Activated CD4-positive, alpha-beta memory T cell treated with anti-CD3 and anti-CD28 coated beads, Interleukin-2, amount 10 ng/mL, durations not matched to agents 7 days and 5 days (primary cell): ENCODE measurements around the gene RNASEL. TPM values are rescaled to one million over a fixed set of nuclear protein-coding genes. Genes with fewer than 3 reads are reported as not detected.
A peak's percentile ranks its signal among the peaks of the same experiment; 100 is the strongest.

Source experiments
- CTCF ChIA-PET: fragments of 350-600 bp; sonication (Branson Sonifier 250); formaldehyde crosslinking; loops from one replicate; lab custom pipeline; 2021; ENCODE audit warnings: antibody characterized with exemption, inconsistent platforms; lab: Charles Lee
- POLR2A ChIA-PET: fragments of 350-600 bp; sonication (Branson Sonifier 250); formaldehyde crosslinking; loops from one replicate; lab custom pipeline; 2021; ENCODE audit warnings: antibody characterized with exemption; lab: Charles Lee
- DNase-seq: peaks from one replicate; pipeline ENCODE4 v3.0.0-alpha.2; 2020
- H3K27ac Mint-ChIP-seq: one replicate; pipeline ENCODE4 v1.8.0; 2021; ENCODE audit warnings: mild to moderate bottlenecking, mixed read lengths
- H3K27me3 Mint-ChIP-seq: one replicate; pipeline ENCODE4 v1.8.0; 2021; ENCODE audit warnings: mixed read lengths
- H3K36me3 Mint-ChIP-seq: one replicate; pipeline ENCODE4 v1.8.0; 2021; ENCODE audit warnings: low read depth, mixed read lengths
- H3K4me1 Mint-ChIP-seq: one replicate; pipeline ENCODE4 v1.8.0; 2021; ENCODE audit warnings: mixed read lengths
- H3K4me3 Mint-ChIP-seq: one replicate; pipeline ENCODE4 v1.8.0; 2021; ENCODE audit warnings: mild to moderate bottlenecking, mixed read lengths
- H3K9me3 Mint-ChIP-seq: one replicate; pipeline ENCODE4 v1.8.0; 2021; ENCODE audit warnings: mixed read lengths
- total RNA-seq, 2 experiments: library from RNA; stranded (reverse); gene quantifications; one replicate each; pipeline ENCODE4 v1.2.3, GENCODE V29; 2021

The RNASEL gene
- total RNA-seq, 2 experiments from 2014 or later, result 8.4 to 8.8 TPM

- Mint-ChIP-seq H3K4me1 (peaks cover 45% of the 10 kb centered on the region), H3K9me3 (peaks cover 6% of the 10 kb centered on the region), H3K27ac (no peak overlapping the region), H3K36me3 (peaks cover 8% of the 10 kb centered on the region), H3K27me3 (peaks cover 63% of the 10 kb centered on the region), H3K4me3 (no peak overlapping the region)
- ChIA-PET POLR2A (interaction anchor here (1.3 to 4.3 kb wide), 4 partner anchors 8 to 28 kb away, joined by 3 to 79 read pairs (median 26); partner anchors contain the start of genes RGS16 and RNASEL), CTCF (interaction anchor here (0.7 to 4.7 kb wide), 8 partner anchors 12 to 167 kb away, joined by 3 to 38 read pairs (median 5); partner anchors contain the start of gene RGS16)
- DNase-seq, result no peak
Observed at GRCh38 chr1:182617014-182617429, 28.0 kb upstream of the RNASEL start.

GRCh38 chr1:182616130-182617013, 27.3 kb upstream of the RNASEL start:
- DNase-seq, result peak; percentile 91
- peak overlapping the region; percentile 66 for H3K4me3 Mint-ChIP-seq
- peak overlapping the region; percentile 79 for H3K27ac Mint-ChIP-seq
- peaks cover 8% of the 10 kb centered on the region for H3K36me3 Mint-ChIP-seq
- ChIA-PET POLR2A (interaction anchor here (0.7 to 4.3 kb wide), 8 partner anchors 9 to 224 kb away, joined by 3 to 79 read pairs (median 4); partner anchors contain the start of genes DHX9, RGS16 and RNASEL), CTCF (interaction anchor here (0.7 to 4.7 kb wide), 8 partner anchors 11 to 168 kb away, joined by 3 to 38 read pairs (median 5); partner anchors contain the start of gene RGS16)
- peaks cover 6% of the 10 kb centered on the region for H3K9me3 Mint-ChIP-seq
- peaks cover 70% of the 10 kb centered on the region for H3K27me3 Mint-ChIP-seq
- peaks cover 45% of the 10 kb centered on the region for H3K4me1 Mint-ChIP-seq

- DNase-seq, result peak; percentile 49
- ChIA-PET POLR2A (interaction anchor here (0.8 to 4.3 kb wide), 8 partner anchors 10 to 70 kb away, joined by 3 to 79 read pairs (median 4); partner anchors contain the start of genes RGS16 and RNASEL), CTCF (interaction anchor here (1.2 to 4.7 kb wide), 7 partner anchors 10 to 167 kb away, joined by 3 to 38 read pairs (median 8); partner anchors contain the start of gene RGS16)
- Mint-ChIP-seq H3K4me1 (peaks cover 45% of the 10 kb centered on the region), H3K27me3 (peaks cover 73% of the 10 kb centered on the region), H3K4me3 (peak overlapping the region; percentile 66), H3K36me3 (peaks cover 4% of the 10 kb centered on the region), H3K27ac (peak overlapping the region; percentile 79), H3K9me3 (peaks cover 2% of the 10 kb centered on the region)
Observed at GRCh38 chr1:182615468-182616129, 26.5 kb upstream of the RNASEL start.

GRCh38 chr1:182614796-182615454, 25.9 kb upstream of the RNASEL start:
- DNase-seq, result peak; percentile 52
- CTCF ChIA-PET, result interaction anchor here (0.8 to 4.7 kb wide), 7 partner anchors 10 to 174 kb away, joined by 3 to 38 read pairs (median 7); partner anchors contain the start of gene RGS16
- peaks cover 45% of the 10 kb centered on the region for H3K4me1 Mint-ChIP-seq
- peak overlapping the region; percentile 79 for H3K27ac Mint-ChIP-seq
- POLR2A ChIA-PET, result interaction anchor here (1.2 to 4.3 kb wide), 6 partner anchors 10 to 71 kb away, joined by 3 to 79 read pairs (median 8); partner anchors contain the start of gene RGS16
- peaks cover 3% of the 10 kb centered on the region for H3K36me3 Mint-ChIP-seq
- H3K27me3 Mint-ChIP-seq, result peaks cover 78% of the 10 kb centered on the region
- H3K9me3 Mint-ChIP-seq, result no peaks in the 10 kb centered on the region
- H3K4me3 Mint-ChIP-seq, result peak overlapping the region; percentile 66

- Mint-ChIP-seq H3K4me1 (peaks cover 36% of the 10 kb centered on the region), H3K36me3 (peaks cover 3% of the 10 kb centered on the region), H3K9me3 (no peaks in the 10 kb centered on the region), H3K27ac (no peak overlapping the region), H3K27me3 (peaks cover 77% of the 10 kb centered on the region), H3K4me3 (no peak overlapping the region)
- no peak for DNase-seq
- ChIA-PET CTCF (interaction anchor here (1.3 to 2.7 kb wide), 3 partner anchors 8 to 13 kb away, joined by 3 to 15 read pairs (median 4); no protein-coding TSS in a partner anchor), POLR2A (interaction anchor here (1.2 to 1.6 kb wide), 2 partner anchors 9 to 175 kb away, joined by 3 to 4 read pairs; no protein-coding TSS in a partner anchor)
Observed at GRCh38 chr1:182611787-182612186, 22.7 kb upstream of the RNASEL start.

GRCh38 chr1:182611326-182611725, 22.3 kb upstream of the RNASEL start:
- H3K9me3 Mint-ChIP-seq, result no peaks in the 10 kb centered on the region

GRCh38 chr1:182610606-182611194, 21.6 kb upstream of the RNASEL start:
- no peak for DNase-seq
- Mint-ChIP-seq H3K4me1 (peaks cover 25% of the 10 kb centered on the region), H3K36me3 (no peaks in the 10 kb centered on the region), H3K27ac (no peak overlapping the region), H3K27me3 (peaks cover 76% of the 10 kb centered on the region), H3K9me3 (no peaks in the 10 kb centered on the region), H3K4me3 (no peak overlapping the region)
- POLR2A ChIA-PET, result no interaction called here
- CTCF ChIA-PET, result no interaction called here

More at GRCh38 chr1:182611326-182611725, 22.3 kb upstream of the RNASEL start:
- POLR2A ChIA-PET, result interaction anchor here (1.2 kb wide), 1 partner anchor 175 kb away, joined by 3 read pairs; no protein-coding TSS in a partner anchor
- CTCF ChIA-PET, result interaction anchor here (1.3 to 2.7 kb wide), 3 partner anchors 8 to 12 kb away, joined by 3 to 15 read pairs (median 4); no protein-coding TSS in a partner anchor
- Mint-ChIP-seq H3K36me3 (peaks cover 3% of the 10 kb centered on the region), H3K27me3 (peaks cover 79% of the 10 kb centered on the region), H3K27ac (no peak overlapping the region), H3K4me3 (no peak overlapping the region), H3K4me1 (peaks cover 31% of the 10 kb centered on the region)
- no peak for DNase-seq

- H3K27ac Mint-ChIP-seq, result no peak overlapping the region
- H3K4me1 Mint-ChIP-seq, result peaks cover 12% of the 10 kb centered on the region
Observed at GRCh38 chr1:182608845-182609610, 20.0 kb upstream of the RNASEL start.

GRCh38 chr1:182608236-182608635, 19.2 kb upstream of the RNASEL start:
- Mint-ChIP-seq H3K27me3 (peaks cover 67% of the 10 kb centered on the region), H3K4me1 (peaks cover 8% of the 10 kb centered on the region), H3K9me3 (no peaks in the 10 kb centered on the region), H3K27ac (no peak overlapping the region), H3K4me3 (no peak overlapping the region), H3K36me3 (peaks cover under 1% of the 10 kb centered on the region)
- ChIA-PET POLR2A (interaction anchor here (1.0 to 7.2 kb wide), 2 partner anchors 7 to 82 kb away, joined by 3 to 79 read pairs; no protein-coding TSS in a partner anchor), CTCF (interaction anchor here (1.0 to 7.5 kb wide), 2 partner anchors 8 to 13 kb away, joined by 3 to 52 read pairs; no protein-coding TSS in a partner anchor)
- no peak for DNase-seq

More at GRCh38 chr1:182608845-182609610, 20.0 kb upstream of the RNASEL start:
- Mint-ChIP-seq H3K27me3 (peaks cover 75% of the 10 kb centered on the region), H3K9me3 (no peaks in the 10 kb centered on the region), H3K4me3 (no peak overlapping the region), H3K36me3 (no peaks in the 10 kb centered on the region)
- no peak for DNase-seq
- CTCF ChIA-PET, result interaction anchor here (7.5 kb wide), 1 partner anchor 14 kb away, joined by 52 read pairs; no protein-coding TSS in a partner anchor
- POLR2A ChIA-PET, result interaction anchor here (1.0 kb wide), 1 partner anchor 81 kb away, joined by 3 read pairs; no protein-coding TSS in a partner anchor

GRCh38 chr1:182607566-182607965, 18.5 kb upstream of the RNASEL start:
- Mint-ChIP-seq H3K36me3 (peaks cover 3% of the 10 kb centered on the region), H3K4me3 (no peak overlapping the region), H3K9me3 (no peaks in the 10 kb centered on the region), H3K4me1 (peaks cover 8% of the 10 kb centered on the region), H3K27ac (no peak overlapping the region), H3K27me3 (peaks cover 60% of the 10 kb centered on the region)
- ChIA-PET POLR2A (interaction anchor here (2.0 to 7.2 kb wide), 2 partner anchors 8 to 18 kb away, joined by 9 to 79 read pairs; partner anchors contain the start of gene RNASEL), CTCF (interaction anchor here (1.0 to 7.5 kb wide), 3 partner anchors 8 to 13 kb away, joined by 3 to 52 read pairs (median 38); no protein-coding TSS in a partner anchor)
- DNase-seq, result no peak
